HEK293 (cell line): ENCODE measurements around the gene CD46.

ENCODE experiments used
- CTCF ChIA-PET: fragments of 350-600 bp; formaldehyde crosslinking; extraction: SDS; loops from one replicate; lab custom pipeline; 2021; ENCODE audit warnings: antibody characterized with exemption; lab: Yijun Ruan, JAX
- POLR2A ChIA-PET: fragments of 300-600 bp; formaldehyde crosslinking; extraction: SDS; loops from one replicate; lab custom pipeline; 2020; ENCODE audit warnings: antibody characterized with exemption, inconsistent platforms; lab: Yijun Ruan, JAX
- H3K27ac ChIP-seq: fragments of 200-500 bp; sonication (Bioruptor generic); 2 replicates; pipeline ENCODE4 v1.5.1; 2014; ENCODE audit warnings: low read depth, low read length, control low read depth, inconsistent platforms; ENCODE audit errors: extremely low read depth
- H3K36me3 ChIP-seq, 2 experiments: fragments of 200-500 bp in 1 of 2; sonication (Bioruptor generic) in 1 of 2; 1 replicate in 1 of 2; 2 replicates in 1 of 2; pipeline ENCODE4 v1.5.1; 2014 to 2017; ENCODE audit warnings: inconsistent platforms in 2 of 2, low read length in 2 of 2; ENCODE audit not compliant: control insufficient read depth in 2 of 2, insufficient read depth in 1 of 2
- H3K4me1 ChIP-seq: fragments of 200-500 bp; sonication (Bioruptor generic); 2 replicates; pipeline ENCODE4 v1.5.1; 2014; ENCODE audit warnings: mild to moderate bottlenecking, low read length, inconsistent platforms; ENCODE audit not compliant: control insufficient read depth, insufficient read depth
- H3K4me3 ChIP-seq: 2 replicates; pipeline ENCODE4 v1.5.1; 2011; ENCODE audit warnings: low read depth, mild to moderate bottlenecking, control low read depth, low read length, moderate library complexity
- H3K9me3 ChIP-seq: fragments of 200-500 bp; sonication (Bioruptor generic); 2 replicates; pipeline ENCODE4 v1.5.1; 2014; ENCODE audit warnings: low read depth, low read length, inconsistent platforms; ENCODE audit not compliant: control insufficient read depth, insufficient read depth
- GLIS2 ChIP-seq: fragments of 450-650 bp; formaldehyde crosslinking; IDR thresholded peaks from 2 replicates; pipeline ENCODE4 v1.5.1; 2016; ENCODE audit warnings: missing biosample characterization, missing genetic modification characterization
- MYNN ChIP-seq: fragments of 450-650 bp; formaldehyde crosslinking; IDR thresholded peaks from 2 replicates; pipeline ENCODE4 v1.5.1; 2016; ENCODE audit warnings: missing biosample characterization, missing genetic modification characterization, borderline replicate concordance
- OVOL3 ChIP-seq: fragments of 450-650 bp; formaldehyde crosslinking; IDR thresholded peaks from 2 replicates; pipeline ENCODE4 v1.5.1; 2016; ENCODE audit warnings: missing biosample characterization, missing genetic modification characterization
- PRDM1 ChIP-seq: fragments of 450-650 bp; formaldehyde crosslinking; IDR thresholded peaks from 2 replicates; pipeline ENCODE4; 2016; ENCODE audit warnings: missing biosample characterization, missing genetic modification characterization
- SP2 ChIP-seq: fragments of 450-650 bp; formaldehyde crosslinking; IDR thresholded peaks from 2 replicates; pipeline ENCODE4 v1.5.1; 2016; ENCODE audit warnings: missing biosample characterization, missing genetic modification characterization
- TRIM28 ChIP-seq: IDR thresholded peaks from 2 replicates; pipeline ENCODE4 v1.6.1; 2011; ENCODE audit warnings: low read length, control low read depth, borderline replicate concordance
- ZFP3 ChIP-seq: fragments of 450-650 bp; formaldehyde crosslinking; IDR thresholded peaks from 2 replicates; pipeline ENCODE4 v1.5.1; 2016; ENCODE audit warnings: low read depth, missing biosample characterization, missing genetic modification characterization
- ZFP69B ChIP-seq: fragments of 450-650 bp; formaldehyde crosslinking; IDR thresholded peaks from 2 replicates; pipeline ENCODE4 v1.5.1; 2016; ENCODE audit warnings: missing biosample characterization, missing genetic modification characterization
- ZNF157 ChIP-seq: fragments of 450-650 bp; formaldehyde crosslinking; IDR thresholded peaks from 2 replicates; pipeline ENCODE4 v1.5.1; 2016; ENCODE audit warnings: missing biosample characterization, missing genetic modification characterization
- ZNF184 ChIP-seq: fragments of 450-650 bp; IDR thresholded peaks from 2 replicates; pipeline ENCODE4 v1.5.1; 2018; ENCODE audit warnings: missing biosample characterization, mild to moderate bottlenecking, missing genetic modification characterization
- ZNF2 ChIP-seq: fragments of 450-650 bp; formaldehyde crosslinking; IDR thresholded peaks from 2 replicates; pipeline ENCODE4 v1.5.1; 2016; ENCODE audit warnings: missing biosample characterization, missing genetic modification characterization
- ZNF211 ChIP-seq: fragments of 450-650 bp; formaldehyde crosslinking; IDR thresholded peaks from 2 replicates; pipeline ENCODE4 v1.5.1; 2016; ENCODE audit warnings: low read depth, missing biosample characterization, missing genetic modification characterization
- ZNF214 ChIP-seq: fragments of 450-650 bp; formaldehyde crosslinking; IDR thresholded peaks from 2 replicates; pipeline ENCODE4 v1.5.1; 2017; ENCODE audit warnings: missing biosample characterization, mild to moderate bottlenecking, missing genetic modification characterization, borderline replicate concordance
- ZNF23 ChIP-seq: fragments of 450-650 bp; formaldehyde crosslinking; IDR thresholded peaks from 2 replicates; pipeline ENCODE4 v1.5.1; 2016; ENCODE audit warnings: missing biosample characterization, missing genetic modification characterization, borderline replicate concordance
- ZNF350 ChIP-seq: fragments of 450-650 bp; formaldehyde crosslinking; IDR thresholded peaks from 2 replicates; pipeline ENCODE4 v1.5.0; 2017; ENCODE audit warnings: missing biosample characterization, mild to moderate bottlenecking, missing genetic modification characterization
- ZNF416 ChIP-seq: fragments of 450-650 bp; formaldehyde crosslinking; IDR thresholded peaks from 2 replicates; pipeline ENCODE4 v1.5.1; 2016; ENCODE audit warnings: missing biosample characterization, missing genetic modification characterization
- ZNF549 ChIP-seq: fragments of 450-650 bp; IDR thresholded peaks from 2 replicates; pipeline ENCODE4 v1.5.1; 2018; ENCODE audit warnings: missing biosample characterization, missing genetic modification characterization, mild to moderate bottlenecking, inconsistent platforms, moderate library complexity
- ZNF571 ChIP-seq: fragments of 450-650 bp; formaldehyde crosslinking; IDR thresholded peaks from 2 replicates; pipeline ENCODE4 v1.5.0; 2017; ENCODE audit warnings: missing biosample characterization, missing genetic modification characterization
- ZNF664 ChIP-seq: fragments of 450-650 bp; formaldehyde crosslinking; IDR thresholded peaks from 2 replicates; pipeline ENCODE4 v1.5.1; 2016; ENCODE audit warnings: missing biosample characterization, missing genetic modification characterization
- TF ChIP-seq, protein P1 (sequence below): fragments of 450-650 bp; formaldehyde crosslinking; IDR thresholded peaks from 2 replicates; pipeline ENCODE4 v1.5.1; 2016; ENCODE audit warnings: missing biosample characterization, missing genetic modification characterization
- TF ChIP-seq, protein P2 (sequence below): fragments of 450-650 bp; formaldehyde crosslinking; IDR thresholded peaks from 2 replicates; pipeline ENCODE4 v1.5.1; 2016; ENCODE audit warnings: missing biosample characterization, missing genetic modification characterization
- TF ChIP-seq, protein P3 (sequence below): IDR thresholded peaks from 2 replicates; pipeline ENCODE4 v1.6.1; 2011; ENCODE audit warnings: mild to moderate bottlenecking, low read depth, low read length, borderline replicate concordance
- TF ChIP-seq, protein P4 (sequence below): fragments of 450-650 bp; IDR thresholded peaks from 2 replicates; pipeline ENCODE4 v1.5.1; 2018; ENCODE audit warnings: missing biosample characterization, missing genetic modification characterization

CD46 gene

DNA sequence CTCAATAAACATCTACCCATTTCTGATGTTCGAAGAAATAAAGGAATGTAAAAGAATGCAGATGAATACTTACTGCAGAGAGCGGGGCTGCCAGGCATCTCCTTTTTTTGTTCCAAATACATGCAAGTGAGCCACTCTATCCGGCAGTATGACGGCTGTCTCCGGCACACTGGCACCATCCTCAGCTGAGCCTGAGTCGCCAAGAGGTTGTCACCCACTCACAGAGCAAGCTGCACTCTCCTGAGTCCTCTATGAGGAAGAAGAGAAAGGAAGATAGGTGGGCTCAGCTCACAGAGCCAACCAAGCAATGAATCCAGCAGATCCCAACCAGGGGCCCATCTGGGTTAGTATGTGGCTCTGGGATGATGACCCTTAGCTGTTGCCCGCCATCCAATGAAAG, 65.3 kb downstream of the CD46 start:
- Histone ChIP-seq H3K4me3 (no peak overlapping the region), H3K9me3 (no peaks in the 10 kb centered on the region), H3K36me3 (peaks cover 0 to 58% of the 10 kb centered on the region in 2 experiments; a peak in 1 of 3 replicates), H3K27ac (no peak overlapping the region), H3K4me1 (no peaks in the 10 kb centered on the region; the same call in 1 of the 2 replicates)
- no peak for TF ChIP-seq ZNF350 (tag by site-specific recombination)
- no peak for TF ChIP-seq ZNF214 (tag by site-specific recombination)
- TF ChIP-seq PRDM1, result no peak
- TF ChIP-seq, protein P1, sequence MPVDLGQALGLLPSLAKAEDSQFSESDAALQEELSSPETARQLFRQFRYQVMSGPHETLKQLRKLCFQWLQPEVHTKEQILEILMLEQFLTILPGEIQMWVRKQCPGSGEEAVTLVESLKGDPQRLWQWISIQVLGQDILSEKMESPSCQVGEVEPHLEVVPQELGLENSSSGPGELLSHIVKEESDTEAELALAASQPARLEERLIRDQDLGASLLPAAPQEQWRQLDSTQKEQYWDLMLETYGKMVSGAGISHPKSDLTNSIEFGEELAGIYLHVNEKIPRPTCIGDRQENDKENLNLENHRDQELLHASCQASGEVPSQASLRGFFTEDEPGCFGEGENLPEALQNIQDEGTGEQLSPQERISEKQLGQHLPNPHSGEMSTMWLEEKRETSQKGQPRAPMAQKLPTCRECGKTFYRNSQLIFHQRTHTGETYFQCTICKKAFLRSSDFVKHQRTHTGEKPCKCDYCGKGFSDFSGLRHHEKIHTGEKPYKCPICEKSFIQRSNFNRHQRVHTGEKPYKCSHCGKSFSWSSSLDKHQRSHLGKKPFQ (tag by site-specific recombination), result no peak
- POLR2A ChIA-PET, result no interaction called here
- CTCF ChIA-PET, result interaction anchor here (0.6 kb wide), 1 partner anchor 1357 kb away, joined by 3 read pairs; no protein-coding TSS in a partner anchor

DNA sequence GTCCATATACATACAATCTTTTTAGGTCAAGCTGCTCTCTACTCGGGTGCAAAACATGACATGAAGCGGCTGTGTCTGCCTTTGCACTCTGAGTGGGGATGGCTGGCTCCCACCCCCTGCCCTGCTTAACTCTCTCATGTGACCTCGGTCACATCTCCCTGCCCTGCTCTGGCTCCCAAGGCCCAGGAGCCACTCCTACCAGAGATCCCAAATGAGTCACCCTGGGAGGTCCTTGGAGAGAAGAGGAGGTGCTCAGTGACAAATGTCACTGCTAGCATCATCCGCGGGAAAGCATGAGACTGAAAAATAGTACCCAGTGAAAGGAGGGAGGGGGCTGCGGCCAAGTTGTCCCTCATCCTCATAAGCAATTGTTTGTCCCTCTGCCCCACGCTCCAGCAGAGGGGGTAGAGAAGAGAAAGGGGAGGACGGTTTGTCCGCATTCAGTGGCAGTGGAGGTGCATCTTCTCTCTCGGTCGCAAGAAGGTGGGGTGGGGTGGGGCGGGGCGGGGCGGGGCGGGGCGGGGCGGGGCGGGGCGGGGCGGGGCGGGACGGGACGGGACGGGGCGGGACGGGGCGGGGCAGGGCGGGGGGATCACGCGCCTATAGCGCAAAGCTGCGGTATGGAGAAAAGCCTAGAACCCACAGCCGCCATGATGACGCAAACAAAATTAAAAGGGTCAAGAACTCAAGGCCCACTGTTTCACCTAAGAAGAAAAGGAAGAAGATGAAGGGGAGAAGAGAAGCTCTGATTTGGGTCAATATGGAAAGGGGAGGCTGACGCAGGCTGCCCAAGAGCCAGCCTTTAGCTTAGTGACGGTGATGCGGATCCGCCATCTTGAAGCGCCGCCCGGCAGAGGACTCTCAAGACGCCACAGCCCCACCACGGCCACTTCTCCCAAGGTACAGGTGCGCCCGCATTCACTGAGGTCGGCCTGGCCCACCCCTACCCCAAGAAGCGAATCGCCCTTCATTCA, 66.2 kb downstream of the CD46 start:
- H3K27ac ChIP-seq, result no peak overlapping the region
- no peaks in the 10 kb centered on the region; the same call in 1 of the 2 replicates for H3K4me1 ChIP-seq
- no peak for TF ChIP-seq MYNN (tag by site-specific recombination)
- TF ChIP-seq ZNF2, result no peak
- no peak for TF ChIP-seq ZNF211
- no peak for TF ChIP-seq ZNF571 (tag by site-specific recombination)
- TF ChIP-seq ZFP3, result no peak
- no peak for TF ChIP-seq ZNF23
- TF ChIP-seq GLIS2 (tag by site-specific recombination), result no peak
- no peak for TF ChIP-seq TRIM28
- TF ChIP-seq SP2 (tag by site-specific recombination), result no peak
- no peak for TF ChIP-seq ZNF184 (tag by site-specific recombination)
- no peak for TF ChIP-seq ZNF157 (tag by site-specific recombination)
- TF ChIP-seq ZFP69B (tag by site-specific recombination), result no peak
- no peak for TF ChIP-seq OVOL3 (tag by site-specific recombination)
- TF ChIP-seq ZNF416 (tag by site-specific recombination), result no peak
- TF ChIP-seq PRDM1, result no peak
- TF ChIP-seq ZNF549 (tag by site-specific recombination), result no peak
- TF ChIP-seq, protein P2, sequence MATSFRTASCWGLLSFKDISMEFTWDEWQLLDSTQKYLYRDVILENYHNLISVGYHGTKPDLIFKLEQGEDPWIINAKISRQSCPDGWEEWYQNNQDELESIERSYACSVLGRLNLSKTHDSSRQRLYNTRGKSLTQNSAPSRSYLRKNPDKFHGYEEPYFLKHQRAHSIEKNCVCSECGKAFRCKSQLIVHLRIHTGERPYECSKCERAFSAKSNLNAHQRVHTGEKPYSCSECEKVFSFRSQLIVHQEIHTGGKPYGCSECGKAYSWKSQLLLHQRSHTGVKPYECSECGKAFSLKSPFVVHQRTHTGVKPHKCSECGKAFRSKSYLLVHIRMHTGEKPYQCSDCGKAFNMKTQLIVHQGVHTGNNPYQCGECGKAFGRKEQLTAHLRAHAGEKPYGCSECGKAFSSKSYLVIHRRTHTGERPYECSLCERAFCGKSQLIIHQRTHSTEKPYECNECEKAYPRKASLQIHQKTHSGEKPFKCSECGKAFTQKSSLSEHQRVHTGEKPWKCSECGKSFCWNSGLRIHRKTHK (tag by site-specific recombination), result no peak
- TF ChIP-seq, protein P3, sequence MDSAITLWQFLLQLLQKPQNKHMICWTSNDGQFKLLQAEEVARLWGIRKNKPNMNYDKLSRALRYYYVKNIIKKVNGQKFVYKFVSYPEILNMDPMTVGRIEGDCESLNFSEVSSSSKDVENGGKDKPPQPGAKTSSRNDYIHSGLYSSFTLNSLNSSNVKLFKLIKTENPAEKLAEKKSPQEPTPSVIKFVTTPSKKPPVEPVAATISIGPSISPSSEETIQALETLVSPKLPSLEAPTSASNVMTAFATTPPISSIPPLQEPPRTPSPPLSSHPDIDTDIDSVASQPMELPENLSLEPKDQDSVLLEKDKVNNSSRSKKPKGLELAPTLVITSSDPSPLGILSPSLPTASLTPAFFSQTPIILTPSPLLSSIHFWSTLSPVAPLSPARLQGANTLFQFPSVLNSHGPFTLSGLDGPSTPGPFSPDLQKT, result no peak
- no peak for TF ChIP-seq ZNF664 (tag by site-specific recombination)
- TF ChIP-seq, protein P4, sequence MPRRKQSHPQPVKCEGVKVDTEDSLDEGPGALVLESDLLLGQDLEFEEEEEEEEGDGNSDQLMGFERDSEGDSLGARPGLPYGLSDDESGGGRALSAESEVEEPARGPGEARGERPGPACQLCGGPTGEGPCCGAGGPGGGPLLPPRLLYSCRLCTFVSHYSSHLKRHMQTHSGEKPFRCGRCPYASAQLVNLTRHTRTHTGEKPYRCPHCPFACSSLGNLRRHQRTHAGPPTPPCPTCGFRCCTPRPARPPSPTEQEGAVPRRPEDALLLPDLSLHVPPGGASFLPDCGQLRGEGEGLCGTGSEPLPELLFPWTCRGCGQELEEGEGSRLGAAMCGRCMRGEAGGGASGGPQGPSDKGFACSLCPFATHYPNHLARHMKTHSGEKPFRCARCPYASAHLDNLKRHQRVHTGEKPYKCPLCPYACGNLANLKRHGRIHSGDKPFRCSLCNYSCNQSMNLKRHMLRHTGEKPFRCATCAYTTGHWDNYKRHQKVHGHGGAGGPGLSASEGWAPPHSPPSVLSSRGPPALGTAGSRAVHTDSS (tag by site-specific recombination), result no peak
- CTCF ChIA-PET, result interaction anchor here (0.9 kb wide), 2 partner anchors 11 to 21 kb away, joined by 3 read pairs; no protein-coding TSS in a partner anchor
- H3K9me3 ChIP-seq, result no peaks in the 10 kb centered on the region
- peaks cover 0 to 52% of the 10 kb centered on the region in 2 experiments; a peak in 1 of 3 replicates for H3K36me3 ChIP-seq
- no peak overlapping the region for H3K4me3 ChIP-seq
- POLR2A ChIA-PET, result no interaction called here
